GM12892 (cell line): ENCODE results near the gene MAG.

Experiments used
- DNase-seq: peaks from one replicate; pipeline ENCODE4 v3.0.0; 2011; ENCODE audit not compliant: insufficient read length
- FAIRE-seq: peaks from 2 replicates; lab custom pipeline; 2011; peaks lifted over from hg19 to GRCh38; lab: Jason Lieb, UNC
- POLR2A ChIP-seq: IDR thresholded peaks from 2 replicates; pipeline ENCODE4 v1.6.1; 2011; ENCODE audit warnings: low read depth, low read length, control low read depth
- POLR2AphosphoS5 ChIP-seq: IDR thresholded peaks from 2 replicates; pipeline ENCODE4 v1.6.1; 2011; ENCODE audit warnings: low read depth, low read length, control low read depth
- TAF1 ChIP-seq: IDR thresholded peaks from 2 replicates; pipeline ENCODE4 v1.6.1; 2011; ENCODE audit warnings: low read depth, mild to moderate bottlenecking, control low read depth, low read length, borderline replicate concordance

Gene MAG

DNA sequence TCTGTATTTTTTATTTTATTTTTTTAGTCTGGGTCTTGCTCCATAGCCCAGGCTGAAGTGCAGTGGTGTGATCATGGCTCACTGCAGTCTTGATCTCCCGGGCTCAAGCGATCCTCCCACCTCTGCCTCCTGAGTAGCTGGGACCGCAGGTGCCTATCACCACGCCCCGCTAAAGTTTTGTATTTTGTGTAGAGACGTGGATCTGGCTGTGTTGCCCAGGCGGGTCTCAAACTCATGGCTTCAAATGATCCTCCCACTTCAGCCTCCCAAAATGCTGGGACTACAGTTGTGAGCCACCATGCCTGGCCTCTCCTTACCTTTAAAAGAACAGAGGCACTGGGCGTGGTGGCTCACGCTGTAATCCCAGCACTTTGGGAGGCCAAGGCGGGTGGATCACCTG lies 4.2 kb upstream of the MAG start:
- DNase-seq (no peak), FAIRE-seq (no peak)
- TF ChIP-seq POLR2AphosphoS5: no peak
- TF ChIP-seq TAF1: no peak
- no peak for TF ChIP-seq POLR2A

- no peak for FAIRE-seq
These were observed 3.6 kb upstream of the MAG start for GRCh38 chr19:35288331-35288730.

GRCh38 chr19:35288906-35289305 lies 3.1 kb upstream of the MAG start:
- TF ChIP-seq POLR2A: no peak
- TF ChIP-seq TAF1: no peak
- TF ChIP-seq POLR2AphosphoS5: no peak
- FAIRE-seq (no peak), DNase-seq (no peak)

More at GRCh38 chr19:35288331-35288730, 3.6 kb upstream of the MAG start:
- DNase-seq: no peak
- TF ChIP-seq TAF1 (no peak), POLR2A (no peak), POLR2AphosphoS5 (no peak)

DNA sequence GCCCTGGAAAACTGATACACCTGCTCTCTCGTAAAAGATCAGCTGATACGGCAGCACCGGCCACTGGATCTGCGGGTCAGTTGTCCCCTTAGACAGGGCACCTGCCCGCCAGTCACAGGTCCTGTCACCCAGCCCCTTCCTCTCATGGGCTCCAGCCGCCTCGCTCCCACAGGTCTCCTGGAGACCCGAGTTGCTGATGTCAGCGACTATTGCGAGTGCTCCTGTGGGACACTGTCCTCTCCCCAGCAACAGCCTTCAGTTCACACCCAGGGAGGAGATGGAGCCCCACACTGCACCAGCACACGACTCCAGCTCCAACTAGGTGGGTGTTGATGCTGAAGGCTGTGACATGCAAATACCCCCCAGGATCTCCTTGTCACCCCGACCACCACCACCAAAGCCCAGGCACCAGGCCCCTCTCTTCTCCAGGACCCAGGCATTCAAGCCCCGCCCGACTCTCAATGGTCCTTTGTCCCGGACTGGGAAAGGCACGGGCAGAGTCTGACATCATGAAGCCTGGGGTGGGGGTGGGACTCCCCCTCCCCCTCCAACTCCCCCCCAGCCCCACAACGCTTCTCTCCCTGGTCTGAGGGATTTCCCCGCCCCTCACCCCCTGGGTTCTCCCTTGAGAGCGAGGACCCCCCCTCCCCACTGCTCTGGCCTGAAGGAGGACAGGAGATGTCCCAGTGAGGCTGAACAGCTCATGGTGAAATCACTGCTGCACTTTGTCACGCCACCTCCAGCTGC lies 1.4 kb upstream of the MAG start:
- TF ChIP-seq POLR2A (no peak), POLR2AphosphoS5 (no peak), TAF1 (no peak)
- FAIRE-seq: no peak
- DNase-seq: no peak

- no peak for DNase-seq
- no peak for FAIRE-seq
- TF ChIP-seq TAF1 (no peak), POLR2A (no peak), POLR2AphosphoS5 (no peak)
These were observed 702 bp upstream of the MAG start for GRCh38 chr19:35291259-35291658.

GRCh38 chr19:35292421-35293362 lies 731 bp downstream of the MAG start:
- DNase-seq (no peak), FAIRE-seq (no peak)
- TF ChIP-seq POLR2A: no peak
- no peak for TF ChIP-seq TAF1
- TF ChIP-seq POLR2AphosphoS5: no peak

DNA sequence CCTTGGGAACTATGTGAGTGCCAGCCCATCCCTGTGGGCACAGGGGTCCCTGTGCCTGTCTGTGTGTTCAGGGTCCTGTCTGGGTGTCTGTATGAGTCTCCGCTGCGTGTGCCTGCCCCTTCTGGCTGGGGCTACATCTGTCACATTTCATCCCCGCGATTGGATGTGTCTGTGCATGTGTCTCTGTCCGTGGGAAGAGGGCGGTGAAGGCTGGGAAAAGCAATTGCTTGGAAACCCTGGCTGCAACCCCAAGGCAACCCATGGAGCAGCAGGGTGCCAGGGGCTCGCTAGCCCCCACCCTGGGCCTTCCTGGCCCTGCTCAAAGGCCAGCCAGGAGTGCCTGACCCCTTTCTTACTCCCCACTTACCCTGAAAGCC lies 1.4 kb downstream of the MAG start:
- FAIRE-seq (no peak), DNase-seq (no peak)
- TF ChIP-seq POLR2A (no peak), TAF1 (no peak), POLR2AphosphoS5 (no peak)

GRCh38 chr19:35293808-35294207 lies 1.8 kb downstream of the MAG start:
- FAIRE-seq: no peak
- DNase-seq: no peak
- TF ChIP-seq POLR2AphosphoS5 (no peak), TAF1 (no peak), POLR2A (no peak)

- FAIRE-seq: no peak
- DNase-seq: no peak
These were observed 2.4 kb downstream of the MAG start for GRCh38 chr19:35294328-35294727.

GRCh38 chr19:35294859-35295791 lies 3.2 kb downstream of the MAG start:
- TF ChIP-seq POLR2AphosphoS5 (no peak), TAF1 (no peak), POLR2A (no peak)
- FAIRE-seq: peak; percentile 5
- no peak for DNase-seq

More at GRCh38 chr19:35294328-35294727, 2.4 kb downstream of the MAG start:
- no peak for TF ChIP-seq POLR2AphosphoS5
- no peak for TF ChIP-seq TAF1
- TF ChIP-seq POLR2A: no peak

DNA sequence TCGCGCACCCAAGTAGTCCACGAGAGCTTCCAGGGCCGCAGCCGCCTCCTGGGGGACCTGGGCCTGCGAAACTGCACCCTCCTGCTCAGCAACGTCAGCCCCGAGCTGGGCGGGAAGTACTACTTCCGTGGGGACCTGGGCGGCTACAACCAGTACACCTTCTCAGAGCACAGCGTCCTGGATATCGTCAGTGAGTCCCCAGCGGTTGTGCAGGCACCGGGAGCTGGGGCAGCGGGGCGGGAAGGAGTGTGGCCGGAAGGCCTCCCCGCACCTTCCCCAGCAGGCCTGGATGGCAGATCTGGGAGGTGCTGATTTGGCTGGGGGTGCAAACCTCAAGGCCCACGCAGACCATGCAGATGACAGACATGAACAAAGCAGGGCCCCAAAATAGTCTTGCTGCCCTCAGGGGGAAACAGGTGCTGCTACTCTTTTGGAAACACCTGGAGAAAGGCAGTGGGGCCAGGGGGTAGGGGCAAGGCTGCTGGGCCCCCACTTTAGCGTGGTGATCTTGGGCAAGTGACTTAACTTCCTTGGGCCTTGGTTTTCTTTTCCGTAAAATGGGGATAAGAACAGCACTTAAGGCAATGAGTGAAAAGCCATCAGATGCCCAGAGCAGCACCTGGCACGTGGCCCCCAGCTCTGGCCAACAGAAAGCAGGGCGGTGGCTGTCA lies 4.0 kb downstream of the MAG start:
- DNase-seq: peak; percentile 66
- peak; percentile 30 for FAIRE-seq
- TF ChIP-seq POLR2A (no peak), TAF1 (no peak), POLR2AphosphoS5 (no peak)
